HCT116 (cell line): ENCODE measurements around the gene RNU1-2.
"Not testable (repeated sequence)": the region's sequence is repeated elsewhere in the genome, so short reads cannot be mapped to it uniquely, and the experiment has no call there.

Experiments used
- CTCF ChIP-seq, 3 experiments: fragments of 200-600 bp in 1 of 3; sonication (generic) in 1 of 3; IDR thresholded peaks in 2 of 3; conservative IDR thresholded peaks in 1 of 3; 2 replicates each; pipeline ENCODE4 v1.5.1; 2012 to 2017; ENCODE audit warnings: low read depth in 2 of 3, low read length in 2 of 3, antibody characterized with exemption in 1 of 3, borderline replicate concordance in 1 of 3, control low read depth in 1 of 3, mild to moderate bottlenecking in 1 of 3, mixed read lengths in 1 of 3, mixed run types in 1 of 3, moderate library complexity in 1 of 3; ENCODE audit not compliant: insufficient read depth in 1 of 3
- ELF1 ChIP-seq: IDR thresholded peaks from 2 replicates; pipeline ENCODE4 v1.6.1; 2012; ENCODE audit warnings: low read depth, borderline replicate concordance
- JUND ChIP-seq: IDR thresholded peaks from 2 replicates; pipeline ENCODE4 v1.6.1; 2012
- POLR2AphosphoS5 ChIP-seq: IDR thresholded peaks from 2 replicates; pipeline ENCODE4 v1.6.1; 2011; ENCODE audit warnings: mild to moderate bottlenecking, low read depth, low read length, moderate library complexity
- TF ChIP-seq, protein P1 (sequence below): IDR thresholded peaks from 2 replicates; pipeline ENCODE4 v1.6.1; 2012

DNA sequence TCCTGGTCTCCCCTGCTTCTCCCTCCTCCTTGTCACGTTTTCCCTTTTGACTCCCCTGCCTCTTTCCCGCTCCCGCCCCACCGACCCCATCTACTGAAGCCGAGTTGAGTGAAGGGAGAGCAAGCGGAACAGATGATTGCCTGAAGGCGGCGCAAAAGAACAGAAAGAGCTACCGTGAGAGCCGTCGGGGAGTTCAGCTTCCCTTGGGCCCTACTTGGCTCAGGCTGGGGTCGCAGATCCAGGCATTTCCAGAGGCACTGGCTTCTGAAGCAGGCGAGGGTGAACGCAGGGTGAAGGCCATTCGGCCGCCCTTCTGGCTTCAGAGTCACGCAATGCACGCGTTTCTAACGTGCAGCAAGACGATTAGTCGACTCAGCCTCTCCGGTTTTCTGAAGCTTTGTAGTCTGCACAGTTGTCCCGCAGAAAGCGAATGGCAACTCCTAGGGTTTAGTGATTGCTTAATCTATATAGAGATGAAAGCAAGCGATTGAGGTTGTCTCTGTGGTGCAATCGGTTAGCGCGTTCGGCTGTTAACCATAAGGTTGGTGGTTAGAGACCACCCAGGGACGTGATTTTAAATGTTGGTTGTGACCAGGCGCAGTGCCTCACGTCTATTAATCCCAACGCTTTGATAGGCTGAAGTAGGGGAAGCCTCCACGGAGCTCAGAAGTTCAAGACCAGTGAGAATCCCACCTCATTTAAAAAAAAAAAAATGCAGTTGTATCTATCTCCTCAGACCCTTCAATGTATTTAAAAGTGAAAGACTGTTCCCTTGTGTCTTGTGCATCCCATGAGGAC lies 20.6 kb upstream of the RNU1-2 start:
- not testable (repeated sequence) for TF ChIP-seq CTCF (IDR thresholded peaks at IDR 0.05 in 2 of 3, conservative IDR thresholded peaks at IDR 0.05 in 1 of 3; ENCODE audit: borderline replicate concordance in 1 of 3, insufficient read depth in 1 of 3, low read depth in 2 of 3, low read length in 2 of 3); ELF1; JUND; POLR2AphosphoS5
- TF ChIP-seq, protein P1, sequence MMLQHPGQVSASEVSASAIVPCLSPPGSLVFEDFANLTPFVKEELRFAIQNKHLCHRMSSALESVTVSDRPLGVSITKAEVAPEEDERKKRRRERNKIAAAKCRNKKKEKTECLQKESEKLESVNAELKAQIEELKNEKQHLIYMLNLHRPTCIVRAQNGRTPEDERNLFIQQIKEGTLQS = not testable (repeated sequence)
